Endothelial cell (in vitro differentiated cells): ENCODE results near the gene F2R. TPM values are rescaled to one million over a fixed set of nuclear protein-coding genes. Genes with fewer than 3 reads are reported as not detected.
A peak's percentile ranks its signal among the peaks of the same experiment; 100 is the strongest.

ENCODE experiments used
- DNase-seq: peaks from one replicate; pipeline ENCODE4 v3.0.0; 2021; ENCODE audit warnings: low spot score
- H3K27ac Mint-ChIP-seq: one replicate; pipeline ENCODE4 v1.8.0; 2021; ENCODE audit warnings: mixed read lengths, inconsistent platforms; ENCODE audit not compliant: unreplicated experiment
- H3K27me3 Mint-ChIP-seq: one replicate; pipeline ENCODE4 v1.8.0; 2021; ENCODE audit warnings: mild to moderate bottlenecking, moderate library complexity, mixed read lengths, inconsistent platforms; ENCODE audit not compliant: unreplicated experiment
- H3K36me3 Mint-ChIP-seq: one replicate; pipeline ENCODE4 v1.8.0; 2021; ENCODE audit warnings: mild to moderate bottlenecking, low read depth, mixed read lengths, inconsistent platforms; ENCODE audit not compliant: unreplicated experiment
- H3K4me1 Mint-ChIP-seq: one replicate; pipeline ENCODE4 v1.8.0; 2021; ENCODE audit warnings: mild to moderate bottlenecking, mixed read lengths, inconsistent platforms; ENCODE audit not compliant: unreplicated experiment
- H3K4me3 Mint-ChIP-seq: one replicate; pipeline ENCODE4 v1.8.0; 2021; ENCODE audit warnings: mild to moderate bottlenecking, mixed read lengths, inconsistent platforms; ENCODE audit not compliant: unreplicated experiment
- H3K9me3 Mint-ChIP-seq: one replicate; pipeline ENCODE4 v1.8.0; 2021; ENCODE audit warnings: mixed read lengths, inconsistent platforms; ENCODE audit not compliant: unreplicated experiment
- CTCF ChIP-seq: fragments of 200-600 bp; sonication (generic); IDR thresholded peaks from one replicate; pipeline ENCODE4 v1.5.0; 2021; ENCODE audit warnings: antibody characterized with exemption; ENCODE audit not compliant: unreplicated experiment
- total RNA-seq: library from RNA; stranded (reverse); fragmentation: NEBNext Ultra II Directional; extraction: Animal tissue kit (Norgen Biotek cat#: 25700); gene quantifications from one replicate; pipeline ENCODE4 v1.2.1, GENCODE V29; 2021; ENCODE audit not compliant: unreplicated experiment

The F2R gene
- total RNA-seq, 1 donor from 2014 or later: 342 TPM

GRCh38 chr5:76690704-76691466 is 25.0 kb upstream of the F2R start:
- Mint-ChIP-seq H3K9me3 (no peaks in the 10 kb centered on the region), H3K27me3 (no peaks in the 10 kb centered on the region), H3K4me1 (peaks cover 45% of the 10 kb centered on the region), H3K27ac (peak overlapping the region; percentile 97), H3K36me3 (peaks cover 37% of the 10 kb centered on the region), H3K4me3 (no peak overlapping the region)
- TF ChIP-seq CTCF: no peak
- no peak for DNase-seq

- Mint-ChIP-seq H3K27me3 (no peaks in the 10 kb centered on the region), H3K9me3 (no peaks in the 10 kb centered on the region), H3K4me3 (no peak overlapping the region), H3K27ac (peak overlapping the region; percentile 97), H3K36me3 (peaks cover 32% of the 10 kb centered on the region), H3K4me1 (peaks cover 49% of the 10 kb centered on the region)
- DNase-seq: peak; percentile 52
- TF ChIP-seq CTCF: no peak
These were observed 24.3 kb upstream of the F2R start for GRCh38 chr5:76691467-76692273.

GRCh38 chr5:76692274-76692540 is 23.7 kb upstream of the F2R start:
- Mint-ChIP-seq H3K36me3 (peaks cover 27% of the 10 kb centered on the region), H3K27ac (peak overlapping the region; percentile 97), H3K9me3 (no peaks in the 10 kb centered on the region), H3K4me1 (peaks cover 52% of the 10 kb centered on the region), H3K4me3 (no peak overlapping the region), H3K27me3 (no peaks in the 10 kb centered on the region)
- TF ChIP-seq CTCF: no peak
- DNase-seq: no peak

- no peak for DNase-seq
- Mint-ChIP-seq H3K27ac (peak overlapping the region; percentile 97), H3K36me3 (peaks cover 22% of the 10 kb centered on the region), H3K27me3 (no peaks in the 10 kb centered on the region), H3K4me1 (peaks cover 54% of the 10 kb centered on the region), H3K9me3 (no peaks in the 10 kb centered on the region), H3K4me3 (no peak overlapping the region)
- TF ChIP-seq CTCF: no peak
These were observed 23.3 kb upstream of the F2R start for GRCh38 chr5:76692651-76693050.

GRCh38 chr5:76693141-76693540 is 22.8 kb upstream of the F2R start:
- no peaks in the 10 kb centered on the region for H3K27me3 Mint-ChIP-seq
- TF ChIP-seq CTCF: no peak
- H3K4me3 Mint-ChIP-seq: no peak overlapping the region
- H3K4me1 Mint-ChIP-seq: peaks cover 53% of the 10 kb centered on the region
- H3K9me3 Mint-ChIP-seq: no peaks in the 10 kb centered on the region
- DNase-seq: no peak
- peak overlapping the region; percentile 97 for H3K27ac Mint-ChIP-seq
- H3K36me3 Mint-ChIP-seq: peaks cover 18% of the 10 kb centered on the region
